Hepatocyte (in vitro differentiated cells): ENCODE data around the gene TMEM107.

Source experiments
- CTCF ChIP-seq: fragments of 200-600 bp; sonication (generic); IDR thresholded peaks from 2 replicates; pipeline ENCODE4 v1.5.1; 2016; ENCODE audit warnings: antibody characterized with exemption, mild to moderate bottlenecking; ENCODE audit not compliant: poor library complexity
- EZH2 ChIP-seq: fragments of 200-600 bp; sonication (generic); IDR thresholded peaks from 2 replicates; pipeline ENCODE4 v1.6.1; 2016; ENCODE audit warnings: antibody characterized with exemption, mild to moderate bottlenecking, borderline replicate concordance

GRCh38 chr17:8222630-8223355, 46.6 kb upstream of the TMEM107 start:
- no peak for TF ChIP-seq EZH2
- no peak for TF ChIP-seq CTCF
